ENCODE results near the gene CCDC148.

Gene CCDC148

GRCh38 chr2:158456309-158457066, at the start of gene CCDC148, which contains the start of gene PKP4:
Gene CCDC148, minus strand, starts transcription at chr2:158456753. Its CDS starts 314 bp downstream, at chr2:158456439.
Gene PKP4, plus strand, starts transcription at chr2:158456952. Its CDS starts 76,233 bp downstream, at chr2:158533185.
- DNase-seq (ENCODE audit: low read depth): peak; percentile 90

GRCh38 chr2:158505448-158505934, 48.9 kb upstream of the CCDC148 start:
- no peak for DNase-seq (ENCODE audit: low read depth)

GRCh38 chr2:158504088-158504487, 47.5 kb upstream of the CCDC148 start:
- no peak for DNase-seq (ENCODE audit: low read depth)

- peak; percentile 87 for DNase-seq (ENCODE audit: low read depth)
Observed at GRCh38 chr2:158502974-158503373, 46.4 kb upstream of the CCDC148 start.

- no peak for DNase-seq (ENCODE audit: low read depth)
Observed at GRCh38 chr2:158501301-158501700, 44.7 kb upstream of the CCDC148 start.

- DNase-seq (ENCODE audit: low read depth): no peak
Observed at GRCh38 chr2:158500333-158500732, 43.8 kb upstream of the CCDC148 start.

GRCh38 chr2:158499383-158499782, 42.8 kb upstream of the CCDC148 start:
- DNase-seq (ENCODE audit: low read depth): no peak

GRCh38 chr2:158498749-158499136, 42.2 kb upstream of the CCDC148 start:
- DNase-seq (ENCODE audit: low read depth): no peak

- DNase-seq (ENCODE audit: low read depth): no peak
Observed at GRCh38 chr2:158498043-158498748, 41.6 kb upstream of the CCDC148 start.

- no peak for DNase-seq (ENCODE audit: low read depth)
Observed at GRCh38 chr2:158497486-158497885, 40.9 kb upstream of the CCDC148 start.

- no peak for DNase-seq (ENCODE audit: low read depth)
Observed at GRCh38 chr2:158496986-158497385, 40.4 kb upstream of the CCDC148 start.

- peak; percentile 81 for DNase-seq (ENCODE audit: low read depth)
Observed at GRCh38 chr2:158495175-158495574, 38.6 kb upstream of the CCDC148 start.

- no peak for DNase-seq (ENCODE audit: low read depth)
Observed at GRCh38 chr2:158493458-158493857, 36.9 kb upstream of the CCDC148 start.

- no peak for DNase-seq (ENCODE audit: low read depth)
Observed at GRCh38 chr2:158491072-158491471, 34.5 kb upstream of the CCDC148 start.

GRCh38 chr2:158489366-158490112, 33.0 kb upstream of the CCDC148 start:
- no peak for DNase-seq (ENCODE audit: low read depth)

- DNase-seq (ENCODE audit: low read depth): no peak
Observed at GRCh38 chr2:158488442-158489216, 32.1 kb upstream of the CCDC148 start.

- peak; percentile 71 for DNase-seq (ENCODE audit: low read depth)
Observed at GRCh38 chr2:158487419-158487818, 30.9 kb upstream of the CCDC148 start.

GRCh38 chr2:158486970-158487325, 30.4 kb upstream of the CCDC148 start:
- DNase-seq (ENCODE audit: low read depth): no peak

- no peak for DNase-seq (ENCODE audit: low read depth)
Observed at GRCh38 chr2:158486150-158486969, 29.8 kb upstream of the CCDC148 start.

- DNase-seq (ENCODE audit: low read depth): no peak
Observed at GRCh38 chr2:158484892-158485556, 28.5 kb upstream of the CCDC148 start.
